DOHH2 (cell line): ENCODE data around the gene ZNF320.

Experiments
- CTCF ChIP-seq: fragments of 200-600 bp; sonication (generic); IDR thresholded peaks from one replicate; pipeline ENCODE4 v1.5.1; 2014; ENCODE audit warnings: antibody characterized with exemption, mild to moderate bottlenecking, low read depth, low read length; ENCODE audit not compliant: poor library complexity, severe bottlenecking
- EZH2phosphoT487 ChIP-seq: fragments of 200-600 bp; sonication (generic); IDR thresholded peaks from 2 replicates; pipeline ENCODE4 v1.6.1; 2017; ENCODE audit warnings: borderline replicate concordance, mild to moderate bottlenecking, antibody characterized with exemption, low read length, moderate library complexity, mixed read lengths

DNA sequence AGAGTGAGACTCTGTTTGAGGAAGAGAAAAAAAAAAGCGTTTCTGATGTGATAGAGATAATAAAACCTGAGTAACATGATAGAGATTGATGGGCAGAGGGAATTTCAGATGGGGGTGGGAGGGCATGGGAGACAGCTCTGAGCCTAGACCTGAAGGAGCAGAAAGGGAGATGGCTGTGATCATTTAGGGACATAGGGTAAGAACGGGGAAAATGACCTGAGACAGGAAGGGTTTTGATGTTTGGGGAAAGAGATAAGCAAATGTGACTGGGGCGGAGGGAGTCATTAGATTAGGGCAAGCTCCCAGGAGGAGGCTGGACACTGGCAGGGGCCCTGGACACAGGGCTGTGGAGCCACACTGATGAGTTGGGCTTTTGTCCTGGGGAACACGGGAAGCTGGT lies 6.1 kb downstream of the ZNF320 start:
- TF ChIP-seq CTCF, result no peak
- TF ChIP-seq EZH2phosphoT487, result no peak
